K562 (cell line): ENCODE measurements around the gene ZBTB22. TPM values are rescaled to one million over a fixed set of nuclear protein-coding genes. Genes with fewer than 3 reads are reported as not detected.

Experiments
- CXXC5 ChIP-seq: fragments of 250-450 bp; sonication (Bioruptor Pico); IDR thresholded peaks from 2 replicates; pipeline ENCODE4 v1.8.0; 2022; ENCODE audit warnings: inconsistent platforms, mild to moderate bottlenecking, moderate library complexity
- ELF1 ChIP-seq: fragments of 200-800 bp; sonication (Bioruptor generic); IDR thresholded peaks from 2 replicates; pipeline ENCODE4 v1.6.1; 2016; ENCODE audit warnings: missing genetic modification characterization, missing compliant biosample characterization
- FOXP4 ChIP-seq: sonication (generic); formaldehyde crosslinking; IDR thresholded peaks from 2 replicates; pipeline ENCODE4 v1.8.0; 2022; ENCODE audit warnings: mild to moderate bottlenecking, missing genetic modification reagents, borderline replicate concordance
- GTF3C2 ChIP-seq: IDR thresholded peaks from 3 replicates; pipeline ENCODE4 v1.6.1; 2011; ENCODE audit warnings: borderline replicate concordance, mild to moderate bottlenecking, moderate library complexity; ENCODE audit not compliant: insufficient read length; ENCODE audit errors: extremely low read depth
- HDAC1 ChIP-seq, 2 experiments: fragments of 450-650 bp; IDR thresholded peaks; 2 replicates each; pipeline ENCODE4 v1.6.1; 2016 to 2017; ENCODE audit warnings: inconsistent platforms in 1 of 2, mild to moderate bottlenecking in 1 of 2, moderate library complexity in 1 of 2
- HIVEP1 ChIP-seq: fragments of 250-450 bp; sonication (Bioruptor Pico); IDR thresholded peaks from 2 replicates; pipeline ENCODE4 v1.4.0; 2020; ENCODE audit warnings: mild to moderate bottlenecking
- MBD2 ChIP-seq: sonication (generic); IDR thresholded peaks from 2 replicates; pipeline ENCODE4 v1.6.1; 2016; ENCODE audit warnings: low read depth, borderline replicate concordance
- MCM2 ChIP-seq: fragments of 450-650 bp; IDR thresholded peaks from 2 replicates; pipeline ENCODE4 v1.6.1; 2017; ENCODE audit warnings: low read depth, mild to moderate bottlenecking
- NR1H2 ChIP-seq: sonication (generic); formaldehyde crosslinking; IDR thresholded peaks from 2 replicates; pipeline ENCODE4 v1.4.0; 2020; ENCODE audit warnings: mild to moderate bottlenecking, missing genetic modification reagents
- OTX1 ChIP-seq: fragments of 450-650 bp; formaldehyde crosslinking; IDR thresholded peaks from 2 replicates; pipeline ENCODE4 v1.4.0; 2022; ENCODE audit warnings: mild to moderate bottlenecking
- PHF8 ChIP-seq: fragments of 200-600 bp; sonication (generic); IDR thresholded peaks from 2 replicates; pipeline ENCODE4 v1.6.1; 2012; ENCODE audit warnings: mixed run types, mild to moderate bottlenecking, inconsistent platforms, low read length, moderate library complexity, borderline replicate concordance
- PYGO2 ChIP-seq: fragments of 450-650 bp; IDR thresholded peaks from 2 replicates; pipeline ENCODE4 v1.6.1; 2016; ENCODE audit warnings: mild to moderate bottlenecking, missing genetic modification characterization, moderate library complexity, missing compliant biosample characterization
- RHOXF2B ChIP-seq: fragments of 250-450 bp; sonication (Bioruptor Pico); conservative IDR thresholded peaks from 2 replicates; pipeline ENCODE4 v1.5.1; 2021
- STAG1 ChIP-seq: sonication (generic); formaldehyde crosslinking; IDR thresholded peaks from 2 replicates; pipeline ENCODE4 v1.5.0; 2020; ENCODE audit warnings: missing genetic modification reagents, borderline replicate concordance
- TRIM24 ChIP-seq, 2 experiments: fragments of 450-650 bp; IDR thresholded peaks; 2 replicates each; pipeline ENCODE4 v1.6.1; 2016
- ZBTB26 ChIP-seq: fragments of 450-650 bp; formaldehyde crosslinking; IDR thresholded peaks from 2 replicates; pipeline ENCODE4 v1.4.0; 2022; ENCODE audit warnings: missing genetic modification characterization
- ZNF143 ChIP-seq: sonication (generic); formaldehyde crosslinking; IDR thresholded peaks from 2 replicates; pipeline ENCODE4 v1.9.0; 2022; ENCODE audit warnings: mild to moderate bottlenecking, missing genetic modification reagents
- ZNF212 ChIP-seq: fragments of 450-650 bp; formaldehyde crosslinking; IDR thresholded peaks from 2 replicates; pipeline ENCODE4 v1.4.0; 2020; ENCODE audit warnings: mild to moderate bottlenecking
- ZNF23 ChIP-seq: fragments of 250-450 bp; sonication (Bioruptor Pico); IDR thresholded peaks from 2 replicates; pipeline ENCODE4 v1.4.0; 2020; ENCODE audit warnings: mild to moderate bottlenecking
- ZNF699 ChIP-seq: fragments of 250-450 bp; sonication (Bioruptor Pico); IDR thresholded peaks from 2 replicates; pipeline ENCODE4 v1.8.0; 2021; ENCODE audit warnings: mild to moderate bottlenecking, moderate library complexity; ENCODE audit not compliant: insufficient replicate concordance
- polyA plus RNA-seq, 8 experiments: library from polyadenylated mRNA; depleted of rRNA in 4 of 8; stranded (reverse) in 5 of 8; unstranded in 3 of 8; fragments of >200 nt; fragmentation: Nextera tagmentation in 2 of 8; fragmentation: Illumina TruSeq in 1 of 8; extraction: Ambion mirVana in 2 of 8; extraction: Trizol in 1 of 8; gene quantifications; 2 replicates each; pipeline versions ENCODE4 v1.2.1 to v1.2.3, GENCODE V29; 2011 to 2014; ENCODE audit warnings: inconsistent platforms in 1 of 8, missing spikeins in 1 of 8
- total RNA-seq, 7 experiments: library from RNA; depleted of rRNA in 6 of 7; stranded (reverse); fragments of >200 nt in 6 of 7; fragmentation: Illumina TruSeq in 2 of 7; extraction: Trizol in 2 of 7; gene quantifications; 2 replicates each; pipeline versions ENCODE4 v1.2.1 to v1.2.3, GENCODE V29; 2011 to 2021; ENCODE audit warnings: low replicate concordance in 1 of 7
- TF ChIP-seq, protein P1 (sequence below): fragments of 250-450 bp; sonication (Bioruptor Pico); IDR thresholded peaks from 2 replicates; pipeline ENCODE4 v1.8.0; 2022; ENCODE audit warnings: moderate library complexity, mild to moderate bottlenecking, inconsistent platforms

ZBTB22 gene
- total and polyA plus RNA-seq, 9 of the 15 experiments (the other 6 are each of a cell fraction or from before 2014, with no cell fraction given) = 0.21 to 11.9 (median 7.1) TPM

GRCh38 chr6:33273924-33274902 is 43.3 kb downstream of the ZBTB22 start (continued):
- TF ChIP-seq GTF3C2 (no peak), PHF8 (no peak), HIVEP1 (no peak), FOXP4 (CRISPR knock-in tag) (no peak), HDAC1 (IDR thresholded peaks at IDR 0.05) (peak; percentile 47 to 76; a peak in 2 of 4 replicates), STAG1 (CRISPR knock-in tag) (no peak), CXXC5 (CRISPR knock-in tag) (peak; percentile 22; the same call in 1 of the 2 replicates), ZNF143 (CRISPR knock-in tag) (no peak), ZNF212 (CRISPR knock-in tag) (no peak), PYGO2 (tag) (no peak), NR1H2 (CRISPR knock-in tag) (no peak), ZNF699 (CRISPR knock-in tag) (no peak), MBD2 (no peak), RHOXF2B (CRISPR knock-in tag) (no peak), ELF1 (no peak), ZNF23 (CRISPR knock-in tag) (no peak), ZBTB26 (no peak), TRIM24 (IDR thresholded peaks at IDR 0.05) (no peak), MCM2 (no peak), OTX1 (CRISPR knock-in tag) (no peak)
- TF ChIP-seq, protein P1, sequence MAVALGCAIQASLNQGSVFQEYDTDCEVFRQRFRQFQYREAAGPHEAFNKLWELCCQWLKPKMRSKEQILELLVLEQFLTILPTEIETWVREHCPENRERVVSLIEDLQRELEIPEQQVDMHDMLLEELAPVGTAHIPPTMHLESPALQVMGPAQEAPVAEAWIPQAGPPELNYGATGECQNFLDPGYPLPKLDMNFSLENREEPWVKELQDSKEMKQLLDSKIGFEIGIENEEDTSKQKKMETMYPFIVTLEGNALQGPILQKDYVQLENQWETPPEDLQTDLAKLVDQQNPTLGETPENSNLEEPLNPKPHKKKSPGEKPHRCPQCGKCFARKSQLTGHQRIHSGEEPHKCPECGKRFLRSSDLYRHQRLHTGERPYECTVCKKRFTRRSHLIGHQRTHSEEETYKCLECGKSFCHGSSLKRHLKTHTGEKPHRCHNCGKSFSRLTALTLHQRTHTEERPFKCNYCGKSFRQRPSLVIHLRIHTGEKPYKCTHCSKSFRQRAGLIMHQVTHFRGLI (CRISPR knock-in tag) = no peak
